HG03103 (cell line): Measurements from ENCODE around the gene BRD9.
A peak's percentile ranks its signal among the peaks of the same experiment; 100 is the strongest.

Experiments used
- ATAC-seq: cut with Tn5 transposase; IDR thresholded peaks from one replicate; pipeline ENCODE4 v1.9.1; 2021; ENCODE audit warnings: low read depth; ENCODE audit not compliant: unreplicated experiment

BRD9 gene

DNA sequence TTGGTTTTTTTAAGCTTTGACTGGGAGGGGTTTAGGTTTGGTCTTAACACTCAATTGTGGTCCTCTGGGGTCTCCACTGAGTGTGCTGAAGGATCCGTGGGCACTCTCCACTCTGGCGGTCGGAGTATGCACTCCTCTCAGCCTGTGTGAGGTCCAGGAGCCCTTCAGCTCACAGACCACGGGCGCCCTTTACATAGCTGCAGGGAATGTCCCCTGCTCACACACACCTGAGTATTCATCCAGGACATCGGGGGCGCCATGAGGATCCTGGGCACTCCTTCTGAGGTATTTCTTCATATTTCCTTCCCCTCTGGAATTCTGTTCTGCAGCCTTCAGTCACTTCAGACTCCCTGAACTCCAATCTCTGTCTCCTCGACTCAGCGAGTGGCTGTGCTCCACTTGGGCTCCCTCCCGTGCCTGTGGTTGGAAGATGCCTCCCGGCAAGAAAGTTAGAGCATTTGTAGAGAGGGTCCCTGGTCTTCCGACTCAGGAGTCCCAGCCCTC is 12.6 kb upstream of the BRD9 start:
- ATAC-seq: no peak

DNA sequence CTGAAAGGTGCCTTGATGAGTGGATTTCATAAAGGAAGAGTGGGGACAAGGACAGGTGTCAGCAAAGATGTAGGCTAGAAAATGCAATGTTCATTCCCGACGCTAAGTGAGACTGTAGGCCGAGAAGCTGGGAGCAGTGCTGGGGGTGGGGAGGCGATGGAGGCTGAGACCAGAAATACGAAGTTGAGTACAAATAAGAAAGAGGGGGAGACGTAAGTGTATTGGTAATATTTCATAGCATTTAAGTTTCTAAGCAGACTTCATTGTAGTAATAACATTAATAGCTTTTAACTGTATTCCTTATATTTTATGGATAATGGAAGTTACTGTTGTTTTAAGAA is 11.1 kb upstream of the BRD9 start:
- no peak for ATAC-seq

DNA sequence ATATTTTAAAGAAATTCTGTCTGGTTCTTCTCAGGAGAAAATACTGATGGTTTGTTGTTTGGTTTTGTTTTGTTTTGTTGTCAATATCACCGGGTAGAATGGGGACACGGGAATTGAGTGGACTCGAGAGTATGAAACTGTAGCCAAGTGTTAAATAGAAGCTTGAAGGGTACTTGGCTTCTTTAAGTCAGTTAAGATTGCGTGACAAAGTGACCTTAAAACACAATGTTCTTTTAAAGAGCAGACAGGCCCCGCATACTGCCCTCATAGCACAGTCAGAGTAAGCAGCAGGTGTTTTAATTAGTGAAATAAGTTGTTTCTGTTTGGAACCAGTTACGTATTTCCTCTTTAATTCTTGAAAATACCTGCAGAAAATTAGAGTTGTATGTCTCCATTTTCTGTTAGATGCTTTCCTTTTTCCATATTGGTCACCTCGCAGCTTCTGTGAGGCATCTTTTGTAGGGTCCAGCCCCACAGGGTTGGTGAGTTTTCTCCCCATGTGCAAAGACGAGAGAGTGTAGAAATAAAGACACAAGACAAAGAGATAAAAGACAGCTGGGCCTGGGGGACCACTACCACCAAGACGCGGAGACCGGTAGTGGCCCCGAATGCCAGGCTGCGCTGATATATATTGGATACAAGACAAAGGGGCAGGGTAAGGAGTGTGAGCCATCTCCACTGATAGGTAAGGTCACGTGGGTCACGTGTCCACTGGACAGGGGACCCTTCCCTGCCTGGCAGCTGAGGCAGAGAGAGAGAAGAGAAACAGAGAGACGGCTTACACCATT is 9.7 kb upstream of the BRD9 start:
- ATAC-seq: no peak

DNA sequence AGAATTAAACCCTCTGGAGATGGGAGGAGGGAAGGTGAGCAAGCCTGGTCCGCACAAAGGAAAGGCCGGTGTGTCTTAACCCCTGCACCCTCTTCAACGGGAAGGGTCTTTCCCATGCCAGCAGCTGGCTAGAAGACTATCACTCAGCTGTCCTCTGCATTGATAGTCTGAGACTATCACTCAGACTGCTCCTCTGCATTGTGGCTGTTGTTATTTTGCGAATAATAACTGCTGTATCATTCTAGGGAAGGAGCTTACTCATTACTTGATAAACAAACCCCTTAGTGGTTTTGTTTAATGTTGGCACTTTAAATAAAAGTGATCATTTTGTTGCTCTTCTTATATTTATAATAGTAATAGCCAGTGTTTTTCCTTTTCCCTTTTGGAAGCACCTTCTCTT is 8.2 kb upstream of the BRD9 start:
- no peak for ATAC-seq

GRCh38 chr5:893711-894110 is 1.1 kb upstream of the BRD9 start:
- no peak for ATAC-seq

DNA sequence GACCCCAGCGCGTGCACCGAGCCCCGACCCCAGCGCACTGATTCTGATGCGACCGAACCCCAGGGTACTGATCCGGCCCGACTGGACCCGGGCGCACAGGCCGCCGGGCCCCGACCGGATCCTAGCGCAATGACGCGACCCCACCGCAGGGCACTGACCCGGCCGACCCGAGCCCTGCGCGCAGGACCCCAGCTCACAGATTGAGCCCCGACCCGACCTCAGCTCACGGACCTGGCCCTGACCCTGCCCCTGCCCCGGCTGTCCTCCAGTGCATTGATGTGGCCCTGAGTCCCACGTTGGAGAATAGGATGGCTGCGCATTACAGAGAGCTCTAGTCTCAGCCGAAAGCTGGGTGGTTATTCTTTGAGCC is 521 bp upstream of the BRD9 start:
- peak; percentile 16 for ATAC-seq

DNA sequence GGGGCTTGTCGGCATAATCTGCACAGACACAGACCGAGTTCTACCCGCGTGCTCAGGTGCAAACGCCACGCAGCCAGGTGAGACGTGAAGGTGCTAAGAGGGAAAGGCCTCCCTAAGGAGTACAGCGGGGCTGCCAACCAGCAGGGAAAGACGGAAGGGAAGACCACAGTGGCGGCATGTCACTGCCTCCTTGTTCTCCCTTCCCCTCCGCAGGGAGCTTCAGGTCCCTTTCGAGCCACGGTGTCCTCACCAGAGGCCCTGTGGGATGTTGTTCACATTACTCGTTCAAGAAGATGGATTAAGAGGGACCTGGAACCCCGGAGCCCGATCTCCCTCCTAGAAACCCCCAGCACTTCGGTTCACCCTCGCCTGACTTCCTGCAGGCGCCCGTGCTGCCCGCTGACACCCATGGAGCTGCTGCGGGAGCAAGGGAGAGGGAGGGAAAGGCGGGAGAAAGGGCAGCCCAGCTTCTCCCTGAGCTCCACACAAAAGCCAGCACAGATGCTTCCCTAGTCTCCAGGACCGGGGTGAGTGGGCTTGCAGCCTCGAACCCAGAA is 686 bp downstream of the BRD9 start:
- ATAC-seq: no peak

DNA sequence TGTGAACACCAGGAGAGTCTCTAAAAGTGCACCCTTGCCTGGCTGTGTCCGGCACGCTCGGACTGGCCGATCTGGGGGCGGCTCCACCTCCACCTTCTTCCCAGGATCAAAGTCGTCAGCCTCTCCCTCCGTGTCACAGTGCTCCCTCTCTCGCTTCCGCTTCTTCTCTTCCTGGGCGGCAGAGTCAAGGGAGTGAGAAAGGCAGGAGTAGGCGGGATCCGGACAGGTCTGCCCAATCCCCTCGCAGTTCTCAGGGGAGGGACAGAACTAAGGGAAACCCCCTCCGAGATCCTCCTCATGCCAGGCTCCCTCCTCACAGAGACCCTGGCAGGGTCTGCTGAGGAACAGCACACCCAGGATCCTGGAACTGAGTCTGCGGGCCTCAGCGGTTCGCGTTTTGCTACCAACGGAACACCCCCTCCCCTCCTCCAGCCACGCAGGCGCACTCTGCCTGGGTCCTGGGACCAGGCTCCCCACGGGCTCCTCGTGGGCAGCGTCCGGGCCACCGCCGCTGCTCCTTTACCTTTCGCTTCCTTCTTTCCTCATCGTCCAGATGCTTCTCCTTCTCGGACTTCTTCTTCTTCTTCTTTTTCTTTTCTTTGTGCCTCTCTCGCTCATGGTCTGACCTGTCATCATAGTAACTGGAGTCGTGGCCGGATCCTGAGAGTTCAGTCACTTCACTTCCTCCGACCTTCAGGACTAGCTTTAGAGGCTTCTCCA is 1.3 kb downstream of the BRD9 start:
- ATAC-seq: no peak

DNA sequence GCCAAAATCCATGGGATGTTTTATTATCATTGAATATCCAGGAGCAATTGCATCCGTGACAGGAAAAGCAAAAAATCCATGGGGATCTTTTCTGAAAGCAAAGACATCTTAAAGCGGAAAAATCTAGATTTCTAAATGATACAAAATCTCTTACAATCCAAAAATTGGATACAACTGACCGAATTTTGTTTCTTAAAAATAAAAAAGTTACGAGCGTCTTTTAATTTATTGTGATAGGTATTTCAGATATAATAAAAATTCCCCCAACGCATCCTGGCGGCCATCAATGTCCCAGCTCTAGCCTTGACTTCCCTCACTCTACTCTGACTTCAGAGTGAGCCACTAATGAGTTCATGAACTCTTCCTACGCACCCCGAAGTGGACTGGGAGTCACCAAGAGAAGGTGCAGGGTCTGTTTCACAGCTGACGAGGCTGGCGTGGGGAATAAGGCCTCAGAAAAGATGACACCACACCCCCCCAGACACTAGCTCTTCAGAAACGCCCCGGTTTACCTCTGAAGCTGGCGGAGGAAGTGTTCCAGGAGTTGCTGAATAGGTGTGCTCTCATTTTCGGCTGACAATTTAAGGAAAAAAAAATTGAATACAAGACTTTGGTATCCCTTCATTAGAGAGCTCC is 3.4 kb downstream of the BRD9 start:
- no peak for ATAC-seq

GRCh38 chr5:888638-889035 is 4.0 kb downstream of the BRD9 start:
- ATAC-seq: no peak

- no peak for ATAC-seq
Observed at GRCh38 chr5:887947-888637, 4.5 kb downstream of the BRD9 start.

GRCh38 chr5:886716-887325 is 5.8 kb downstream of the BRD9 start:
- no peak for ATAC-seq

GRCh38 chr5:886036-886435 is 6.6 kb downstream of the BRD9 start:
- ATAC-seq: no peak

- no peak for ATAC-seq
Observed at GRCh38 chr5:885529-885928, 7.1 kb downstream of the BRD9 start.

GRCh38 chr5:885127-885442 is 7.5 kb downstream of the BRD9 start:
- no peak for ATAC-seq

DNA sequence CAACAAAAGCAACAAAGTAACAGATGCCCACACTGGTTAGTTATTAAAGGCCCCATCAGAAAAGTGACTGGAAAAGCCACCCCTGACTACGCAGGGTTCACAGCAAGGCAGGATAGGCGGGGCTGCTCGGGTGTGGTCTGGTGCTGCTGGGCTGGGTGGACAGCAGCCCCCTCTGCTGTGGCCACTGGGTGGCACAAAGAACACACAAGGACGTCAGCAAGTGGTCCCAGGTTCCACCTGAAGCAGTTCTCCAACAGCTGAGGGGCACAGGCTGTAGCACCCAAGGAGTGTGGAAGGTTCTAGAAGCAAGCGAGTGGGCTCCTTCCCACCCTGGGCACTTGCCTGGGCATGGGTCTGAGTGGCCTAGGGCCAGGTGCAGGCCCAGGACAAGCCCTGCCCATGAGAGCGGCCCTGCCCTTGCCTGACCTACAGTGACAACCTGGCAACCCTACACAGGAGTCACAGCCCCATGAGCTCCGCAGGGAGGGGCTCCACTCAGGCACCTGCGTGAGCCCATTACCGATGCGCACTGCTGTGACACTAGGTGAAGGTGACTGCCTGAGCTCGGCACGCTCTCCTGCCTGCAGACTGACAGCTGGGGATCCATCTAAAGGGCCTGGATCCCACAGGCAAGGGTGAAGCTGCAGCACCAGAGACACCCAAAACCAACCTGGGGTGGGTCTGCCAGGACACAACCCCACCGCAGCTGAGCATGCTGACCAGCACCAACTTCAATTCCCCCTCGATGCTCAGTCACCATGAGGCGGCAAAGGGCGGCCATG is 8.1 kb downstream of the BRD9 start:
- ATAC-seq: no peak

DNA sequence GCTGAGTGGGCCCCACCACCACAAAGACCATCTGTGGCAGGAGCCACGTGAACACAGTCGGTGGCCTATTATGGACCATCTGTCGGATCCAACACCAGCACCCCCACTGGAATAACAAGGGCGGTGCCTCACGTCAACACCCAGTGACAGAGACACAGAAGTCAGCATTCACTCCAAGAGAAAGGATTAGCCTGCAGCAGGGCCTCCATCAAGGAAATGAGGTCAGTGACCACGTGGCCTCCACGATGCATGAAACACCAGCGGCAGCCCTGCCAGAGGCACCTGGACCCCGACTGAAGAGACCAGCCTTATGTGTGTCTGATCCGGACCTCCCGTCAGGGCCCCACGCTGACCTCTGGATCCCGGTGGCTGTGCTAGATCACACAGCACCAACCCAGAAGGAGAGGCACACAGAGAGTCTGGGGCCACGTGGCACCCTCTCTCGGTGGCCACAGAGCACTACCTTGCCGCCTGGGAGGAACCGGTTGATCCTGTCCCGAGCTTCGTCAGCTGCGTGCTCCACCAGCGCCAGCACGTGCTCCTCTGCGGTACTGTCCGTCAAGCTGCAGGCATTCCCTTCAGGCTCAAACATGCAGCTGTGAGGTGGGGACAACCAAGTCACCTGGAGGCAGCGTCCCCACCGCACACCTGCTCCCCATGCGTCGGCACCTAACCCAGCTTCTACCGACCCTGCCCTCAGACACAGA is 9.0 kb downstream of the BRD9 start:
- ATAC-seq: no peak

DNA sequence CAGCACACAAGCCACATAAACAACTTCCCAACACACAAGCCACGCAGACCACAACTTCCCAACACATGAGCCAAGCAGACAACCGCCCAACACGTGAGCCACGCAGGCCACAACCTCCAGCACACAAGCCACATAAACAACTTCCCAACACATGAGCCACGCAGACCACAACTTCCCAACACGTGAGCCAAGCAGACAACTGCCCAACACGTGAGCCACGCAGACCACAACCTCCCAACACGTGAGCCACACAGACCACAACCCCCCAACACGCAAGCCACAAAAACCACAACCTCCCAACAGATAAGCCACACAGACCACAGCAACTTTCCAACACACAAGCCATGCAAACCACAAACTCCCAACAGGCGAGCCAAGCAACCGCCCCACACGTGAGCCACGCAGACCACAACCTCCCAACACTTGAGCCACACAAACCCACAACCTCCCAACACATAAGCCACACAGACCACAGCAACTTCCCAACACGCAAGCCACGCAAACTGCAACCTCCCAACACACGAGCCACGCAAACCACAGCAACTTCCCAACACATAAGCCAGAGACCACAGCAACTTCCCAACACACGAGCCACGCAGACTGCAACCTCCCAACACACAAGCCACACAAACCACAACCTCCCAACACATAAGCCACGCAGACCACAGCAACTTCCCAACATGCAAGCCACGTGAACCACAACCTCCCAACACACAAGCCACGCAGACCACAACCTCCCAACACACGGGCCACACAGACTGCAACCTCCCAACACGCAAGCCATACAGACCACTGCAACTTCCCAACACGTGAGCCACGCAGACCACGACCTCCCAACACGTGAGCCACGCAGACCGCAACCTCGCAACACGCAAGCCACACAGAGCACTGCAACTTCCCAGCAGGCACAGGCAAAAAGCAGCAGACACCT is 10.1 kb downstream of the BRD9 start:
- ATAC-seq: no peak
